Prostate gland (tissue), 2 donors: ENCODE measurements around the gene CPT1B.

ENCODE experiments used
- POLR2A ChIP-seq: fragments of 450-650 bp; IDR thresholded peaks from one replicate; pipeline ENCODE4 v1.6.1; 2016; ENCODE audit warnings: antibody characterized with exemption, mild to moderate bottlenecking
- POLR2AphosphoS5 ChIP-seq: sonication (generic); formaldehyde crosslinking; IDR thresholded peaks from one replicate; pipeline ENCODE4 v1.6.1; 2017; ENCODE audit warnings: antibody characterized with exemption
- TF ChIP-seq, protein P1 (sequence below), 4 experiments: fragments of 200-600 bp in 2 of 4; fragments of 450-650 bp in 2 of 4; sonication (generic) in 2 of 4; IDR thresholded peaks; 1 replicate in 3 of 4; 2 replicates in 1 of 4; pipeline ENCODE4 v1.5.1; 2016 to 2019; ENCODE audit warnings: antibody characterized with exemption in 4 of 4, mild to moderate bottlenecking in 2 of 4, moderate library complexity in 2 of 4

DNA sequence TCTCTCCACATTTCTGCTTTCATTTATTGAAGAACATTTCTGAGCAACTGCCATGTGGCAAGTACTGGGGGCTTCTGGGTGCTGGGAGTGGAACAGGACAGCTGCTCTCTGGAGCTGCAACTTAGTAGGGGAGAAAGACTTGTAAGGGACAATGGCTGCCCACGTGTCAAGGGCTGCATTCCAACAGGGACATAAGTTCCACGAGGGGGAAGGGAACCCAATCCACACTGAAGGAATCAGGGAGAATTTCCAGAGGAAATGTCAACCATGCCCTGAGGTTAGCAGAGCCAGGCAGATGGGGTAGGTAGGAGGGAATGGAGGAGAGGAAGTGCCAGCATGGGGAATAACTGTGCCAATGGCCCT, 24.1 kb upstream of the CPT1B start:
- TF ChIP-seq, protein P1, sequence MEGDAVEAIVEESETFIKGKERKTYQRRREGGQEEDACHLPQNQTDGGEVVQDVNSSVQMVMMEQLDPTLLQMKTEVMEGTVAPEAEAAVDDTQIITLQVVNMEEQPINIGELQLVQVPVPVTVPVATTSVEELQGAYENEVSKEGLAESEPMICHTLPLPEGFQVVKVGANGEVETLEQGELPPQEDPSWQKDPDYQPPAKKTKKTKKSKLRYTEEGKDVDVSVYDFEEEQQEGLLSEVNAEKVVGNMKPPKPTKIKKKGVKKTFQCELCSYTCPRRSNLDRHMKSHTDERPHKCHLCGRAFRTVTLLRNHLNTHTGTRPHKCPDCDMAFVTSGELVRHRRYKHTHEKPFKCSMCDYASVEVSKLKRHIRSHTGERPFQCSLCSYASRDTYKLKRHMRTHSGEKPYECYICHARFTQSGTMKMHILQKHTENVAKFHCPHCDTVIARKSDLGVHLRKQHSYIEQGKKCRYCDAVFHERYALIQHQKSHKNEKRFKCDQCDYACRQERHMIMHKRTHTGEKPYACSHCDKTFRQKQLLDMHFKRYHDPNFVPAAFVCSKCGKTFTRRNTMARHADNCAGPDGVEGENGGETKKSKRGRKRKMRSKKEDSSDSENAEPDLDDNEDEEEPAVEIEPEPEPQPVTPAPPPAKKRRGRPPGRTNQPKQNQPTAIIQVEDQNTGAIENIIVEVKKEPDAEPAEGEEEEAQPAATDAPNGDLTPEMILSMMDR (IDR thresholded peaks at IDR 0.05) = no peak
- TF ChIP-seq POLR2A (no peak), POLR2AphosphoS5 (no peak)
